Gastrocnemius medialis (tissue), 4 donors: Measurements from ENCODE around the gene CMIP. TPM values are rescaled to one million over a fixed set of nuclear protein-coding genes. Genes with fewer than 3 reads are reported as not detected.

Source experiments
- ATAC-seq, 2 donors: fragments of 150-250 bp; one replicate each; pipeline ENCODE4 v1.9.1; 2016
- DNase-seq, 2 donors: peaks; one replicate each; pipeline ENCODE4 v3.0.0-alpha.2; 2019
- H3K27ac ChIP-seq, 4 donors: fragments of 200-600 bp; sonication (generic); 1 replicate in 1 of 4; 2 replicates in 3 of 4; pipeline ENCODE4 v1.5.1; 2016 to 2018; ENCODE audit warnings: mild to moderate bottlenecking in 2 of 4, moderate library complexity in 1 of 4
- H3K27me3 ChIP-seq, 3 donors: fragments of 200-600 bp; sonication (generic) in 2 of 3; 1 replicate in 1 of 3; 2 replicates in 2 of 3; pipeline versions ENCODE4 v1.5.1 to v1.6.0; 2016 to 2019; ENCODE audit warnings: mild to moderate bottlenecking in 1 of 3, moderate library complexity in 1 of 3
- H3K36me3 ChIP-seq, 2 donors: fragments of 200-600 bp; sonication (generic) in 1 of 2; one replicate each; pipeline ENCODE4 v1.5.1; 2017 to 2018
- H3K4me1 ChIP-seq, 2 donors: fragments of 200-600 bp; sonication (generic) in 1 of 2; one replicate each; pipeline ENCODE4 v1.5.1; 2016 to 2017; ENCODE audit warnings: mild to moderate bottlenecking in 2 of 2
- H3K4me3 ChIP-seq, 4 donors: fragments of 200-600 bp; sonication (generic) in 3 of 4; 1 replicate in 1 of 4; 2 replicates in 3 of 4; pipeline ENCODE4 v1.5.1; 2016 to 2019; ENCODE audit warnings: mild to moderate bottlenecking in 2 of 4
- H3K9me3 ChIP-seq, 3 donors: fragments of 200-600 bp; sonication (generic) in 2 of 3; 1 replicate in 1 of 3; 2 replicates in 2 of 3; pipeline ENCODE4 v1.5.1; 2016 to 2019
- POLR2A ChIP-seq, 2 donors: fragments of 450-650 bp; IDR thresholded peaks; one replicate each; pipeline ENCODE4 v1.6.1; 2017; ENCODE audit warnings: antibody characterized with exemption in 2 of 2, mild to moderate bottlenecking in 2 of 2, moderate library complexity in 2 of 2
- in situ Hi-C, 4 donors: fragments of 200-750 bp; cut with MboI; loops; one replicate each; pipeline versions ENCODE4 v1.15.0 to v1.8.0; 2017; ENCODE audit warnings: low sequenced_read_pairs in 4 of 4
- intact Hi-C: fragments of 100-400 bp; cut with DNase I; formaldehyde crosslinking; loops from one replicate; pipeline ENCODE4 v1.15.1; 2023; ENCODE audit warnings: low total_unique reads
- total RNA-seq, 4 donors: library from RNA; depleted of rRNA; stranded (reverse); fragments of >200 nt; gene quantifications; one replicate each; pipeline versions ENCODE4 v1.1.0 to v1.2.3, GENCODE V29; 2016
- TF ChIP-seq, protein P1 (sequence below), 5 experiments: fragments of 450-650 bp in 3 of 5; fragments of 200-600 bp in 2 of 5; sonication (generic) in 2 of 5; IDR thresholded peaks in 4 of 5; conservative IDR thresholded peaks in 1 of 5; 1 replicate in 4 of 5; 2 replicates in 1 of 5; pipeline ENCODE4 v1.5.1; 2016 to 2019; ENCODE audit warnings: antibody characterized with exemption in 5 of 5, mild to moderate bottlenecking in 3 of 5, moderate library complexity in 3 of 5

CMIP gene
- total RNA-seq, 4 donors from 2014 or later, result 0.90 to 5.1 (median 2.7) TPM

DNA sequence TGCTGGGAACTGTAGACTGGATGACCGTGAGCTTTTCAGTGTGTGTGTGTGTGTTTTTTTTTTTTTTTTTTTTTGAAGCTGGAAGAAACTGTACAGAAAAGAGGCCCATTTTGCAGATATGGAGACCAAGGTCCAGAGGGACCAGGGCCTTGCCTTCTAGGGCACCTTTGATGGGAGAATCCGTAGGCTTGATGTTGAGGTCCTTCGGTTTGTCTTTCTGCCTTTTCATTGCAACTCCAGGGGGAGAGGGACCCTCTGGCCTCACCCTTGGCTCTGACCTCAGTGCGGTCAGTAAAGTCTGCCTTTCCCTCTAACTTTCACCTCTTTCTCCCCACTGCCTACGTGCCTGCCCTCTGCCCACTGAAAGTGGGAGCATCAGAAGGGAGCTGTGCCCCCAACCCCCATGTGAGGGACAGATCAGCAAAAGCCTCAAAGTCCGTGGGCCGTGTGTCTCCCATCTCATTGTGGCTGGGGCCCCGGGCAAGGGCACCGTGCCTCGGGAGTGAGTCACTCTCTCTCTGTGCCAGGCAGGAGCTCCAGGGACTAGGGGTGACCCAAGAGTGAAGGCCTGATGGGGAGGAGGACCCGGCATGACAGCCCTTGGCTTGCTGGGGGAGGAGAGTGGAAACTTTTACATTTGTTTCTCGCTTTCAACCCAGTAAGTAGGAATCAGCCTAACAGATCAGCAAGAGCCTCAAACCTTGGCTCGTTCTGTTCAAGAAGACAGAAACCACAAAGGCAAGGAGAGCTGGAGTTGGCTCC lies 123.6 kb downstream of the CMIP start:
- in situ Hi-C loops (no loop called here), intact Hi-C loops (no loop called here)
- Histone ChIP-seq H3K9me3 (no peaks in the 10 kb centered on the region), H3K27ac (no peak overlapping the region), H3K4me3 (no peak overlapping the region), H3K4me1 (no peaks in the 10 kb centered on the region), H3K36me3 (no peaks in the 10 kb centered on the region), H3K27me3 (no peaks in the 10 kb centered on the region)
- no peak for TF ChIP-seq POLR2A (IDR thresholded peaks at IDR 0.05)
- TF ChIP-seq, protein P1, sequence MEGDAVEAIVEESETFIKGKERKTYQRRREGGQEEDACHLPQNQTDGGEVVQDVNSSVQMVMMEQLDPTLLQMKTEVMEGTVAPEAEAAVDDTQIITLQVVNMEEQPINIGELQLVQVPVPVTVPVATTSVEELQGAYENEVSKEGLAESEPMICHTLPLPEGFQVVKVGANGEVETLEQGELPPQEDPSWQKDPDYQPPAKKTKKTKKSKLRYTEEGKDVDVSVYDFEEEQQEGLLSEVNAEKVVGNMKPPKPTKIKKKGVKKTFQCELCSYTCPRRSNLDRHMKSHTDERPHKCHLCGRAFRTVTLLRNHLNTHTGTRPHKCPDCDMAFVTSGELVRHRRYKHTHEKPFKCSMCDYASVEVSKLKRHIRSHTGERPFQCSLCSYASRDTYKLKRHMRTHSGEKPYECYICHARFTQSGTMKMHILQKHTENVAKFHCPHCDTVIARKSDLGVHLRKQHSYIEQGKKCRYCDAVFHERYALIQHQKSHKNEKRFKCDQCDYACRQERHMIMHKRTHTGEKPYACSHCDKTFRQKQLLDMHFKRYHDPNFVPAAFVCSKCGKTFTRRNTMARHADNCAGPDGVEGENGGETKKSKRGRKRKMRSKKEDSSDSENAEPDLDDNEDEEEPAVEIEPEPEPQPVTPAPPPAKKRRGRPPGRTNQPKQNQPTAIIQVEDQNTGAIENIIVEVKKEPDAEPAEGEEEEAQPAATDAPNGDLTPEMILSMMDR (IDR thresholded peaks at IDR 0.05 in 4 of 5, conservative IDR thresholded peaks at IDR 0.05 in 1 of 5), result no peak
- no peak for ATAC-seq
- no peak for DNase-seq

- Histone ChIP-seq H3K27me3 (no peaks in the 10 kb centered on the region), H3K27ac (no peak overlapping the region), H3K9me3 (no peaks in the 10 kb centered on the region), H3K36me3 (no peaks in the 10 kb centered on the region), H3K4me3 (no peak overlapping the region), H3K4me1 (no peaks in the 10 kb centered on the region)
- ATAC-seq (no peak), DNase-seq (no peak)
- TF ChIP-seq, protein P1 (IDR thresholded peaks at IDR 0.05 in 4 of 5, conservative IDR thresholded peaks at IDR 0.05 in 1 of 5), result no peak
- no peak for TF ChIP-seq POLR2A (IDR thresholded peaks at IDR 0.05)
- intact Hi-C loops, result no loop called here
- in situ Hi-C loops, result no loop called here
Measured at GRCh38 chr16:81568749-81569087, 124.1 kb downstream of the CMIP start.

DNA sequence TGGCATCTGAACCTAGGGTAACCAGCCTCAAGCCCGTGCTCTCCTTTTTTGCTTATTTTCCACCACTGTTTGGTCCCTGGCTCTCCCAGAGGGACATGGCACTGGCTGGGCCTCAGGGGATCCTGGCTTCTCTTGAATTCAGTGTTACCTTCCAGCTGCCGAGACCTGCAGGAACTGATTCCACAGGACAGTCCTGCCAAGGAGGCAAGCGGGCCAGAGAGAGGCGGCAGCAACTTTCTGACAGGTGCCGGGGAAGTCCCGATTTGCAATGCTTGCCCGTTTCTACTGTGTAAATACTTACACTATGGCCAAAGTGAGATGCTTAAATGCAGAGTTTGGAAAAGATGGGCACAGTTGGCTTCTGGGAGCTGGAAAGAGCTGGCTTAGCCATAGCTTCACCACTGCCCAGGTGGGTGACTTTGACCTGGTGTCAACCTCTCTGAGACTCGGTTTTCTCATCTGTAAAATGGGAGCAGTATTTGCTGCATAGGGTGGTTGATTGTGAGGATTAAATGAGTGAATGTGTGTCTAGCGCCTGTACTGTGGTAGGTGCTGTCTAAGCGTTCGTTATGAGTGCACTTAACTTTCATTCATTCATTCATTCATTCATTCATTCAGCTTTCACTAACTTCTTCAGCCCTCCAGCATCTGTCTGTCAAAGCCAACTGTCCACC lies 124.9 kb downstream of the CMIP start:
- in situ Hi-C loops, result no loop called here
- Histone ChIP-seq H3K36me3 (no peaks in the 10 kb centered on the region), H3K27me3 (no peaks in the 10 kb centered on the region), H3K4me1 (no peaks in the 10 kb centered on the region), H3K4me3 (no peak overlapping the region), H3K27ac (no peak overlapping the region), H3K9me3 (no peaks in the 10 kb centered on the region)
- DNase-seq, result no peak
- intact Hi-C loops, result no loop called here
- ATAC-seq, result no peak
- TF ChIP-seq POLR2A (IDR thresholded peaks at IDR 0.05), result no peak
- TF ChIP-seq, protein P1 (IDR thresholded peaks at IDR 0.05 in 4 of 5, conservative IDR thresholded peaks at IDR 0.05 in 1 of 5), result no peak

DNA sequence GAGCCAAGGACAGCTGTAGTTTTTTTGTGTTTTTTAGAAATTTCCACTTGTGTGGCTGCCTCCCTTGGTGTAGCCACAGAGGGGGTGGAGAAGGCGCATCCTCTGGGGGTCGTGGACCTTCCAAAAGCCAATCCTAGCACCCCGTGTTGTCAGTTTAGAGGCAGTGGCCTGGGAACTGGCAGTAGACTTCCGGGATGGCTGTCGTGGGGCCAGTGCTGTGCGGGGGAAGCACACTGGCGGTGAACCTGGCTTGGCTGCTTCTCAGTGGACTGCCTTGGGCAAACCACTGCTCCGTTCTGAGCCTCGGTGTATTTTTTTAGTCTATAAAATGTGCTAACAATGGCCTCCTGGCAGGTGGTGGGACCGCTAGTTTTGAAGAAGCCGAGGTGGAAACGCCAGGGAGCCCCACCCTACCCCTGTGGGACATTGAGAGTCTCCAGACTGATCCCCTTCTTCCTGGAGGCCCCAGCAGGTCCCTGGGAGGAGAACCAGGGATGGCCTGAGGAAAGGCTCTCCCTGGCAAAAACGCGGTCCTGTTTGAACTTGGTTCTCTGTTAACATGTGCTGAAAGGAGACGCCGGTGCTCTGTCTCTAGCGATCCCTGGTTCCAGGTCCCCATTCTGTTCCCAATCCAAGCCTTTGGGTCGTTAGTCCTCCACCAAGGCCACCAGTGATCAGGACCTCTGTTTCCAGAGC lies 125.7 kb downstream of the CMIP start:
- Histone ChIP-seq H3K4me3 (no peak overlapping the region), H3K36me3 (no peaks in the 10 kb centered on the region), H3K27ac (no peak overlapping the region), H3K9me3 (no peaks in the 10 kb centered on the region), H3K4me1 (no peaks in the 10 kb centered on the region), H3K27me3 (no peaks in the 10 kb centered on the region)
- in situ Hi-C loops, result no loop called here
- DNase-seq (no peak), ATAC-seq (no peak)
- intact Hi-C loops, result no loop called here
- TF ChIP-seq POLR2A (IDR thresholded peaks at IDR 0.05), result no peak
- TF ChIP-seq, protein P1 (IDR thresholded peaks at IDR 0.05 in 4 of 5, conservative IDR thresholded peaks at IDR 0.05 in 1 of 5), result no peak
